ENCODE measurements around the gene MPZL2.
"Not testable (repeated sequence)": the region's sequence is repeated elsewhere in the genome, so short reads cannot be mapped to it uniquely, and the experiment has no call there.

MPZL2 gene

GRCh38 chr11:118310781-118311485, 46.8 kb upstream of the MPZL2 start:
- H3K36me3 ChIP-seq (ENCODE audit: low read depth): no peaks in the 10 kb centered on the region
- H3K27me3 ChIP-seq (ENCODE audit: insufficient read depth, poor library complexity, severe bottlenecking): no peaks in the 10 kb centered on the region
- DNase-seq (ENCODE audit: low spot score) (no peak), ATAC-seq (ENCODE audit: low read depth) (no peak)
- no peak overlapping the region for H3K27ac ChIP-seq (ENCODE audit: poor library complexity, severe bottlenecking)
- no peak overlapping the region for H3K4me3 ChIP-seq (ENCODE audit: severe bottlenecking)
- no peaks in the 10 kb centered on the region for H3K4me1 ChIP-seq (ENCODE audit: insufficient read depth, poor library complexity, severe bottlenecking)
- no peaks in the 10 kb centered on the region for H3K9me3 ChIP-seq (ENCODE audit: severe bottlenecking)
- no peak for TF ChIP-seq CTCF (IDR thresholded peaks at IDR 0.05; ENCODE audit: poor library complexity, severe bottlenecking)

GRCh38 chr11:118310271-118310670, 46.2 kb upstream of the MPZL2 start:
- ATAC-seq (ENCODE audit: low read depth): no peak

GRCh38 chr11:118308995-118309528, 45.0 kb upstream of the MPZL2 start:
- not testable (repeated sequence) for H3K27me3 ChIP-seq (ENCODE audit: insufficient read depth, poor library complexity, severe bottlenecking); H3K36me3 ChIP-seq (ENCODE audit: low read depth); ATAC-seq (ENCODE audit: low read depth); H3K27ac ChIP-seq (ENCODE audit: poor library complexity, severe bottlenecking); H3K9me3 ChIP-seq (ENCODE audit: severe bottlenecking); DNase-seq (ENCODE audit: low spot score); H3K4me1 ChIP-seq (ENCODE audit: insufficient read depth, poor library complexity, severe bottlenecking); H3K4me3 ChIP-seq (ENCODE audit: severe bottlenecking)

More at GRCh38 chr11:118310271-118310670, 46.2 kb upstream of the MPZL2 start:
- Histone ChIP-seq H3K4me1 (ENCODE audit: insufficient read depth, poor library complexity, severe bottlenecking) (no peaks in the 10 kb centered on the region), H3K27me3 (ENCODE audit: insufficient read depth, poor library complexity, severe bottlenecking) (no peaks in the 10 kb centered on the region), H3K4me3 (ENCODE audit: severe bottlenecking) (no peak overlapping the region), H3K9me3 (ENCODE audit: severe bottlenecking) (no peaks in the 10 kb centered on the region), H3K36me3 (ENCODE audit: low read depth) (no peaks in the 10 kb centered on the region), H3K27ac (ENCODE audit: poor library complexity, severe bottlenecking) (no peak overlapping the region)
- no peak for TF ChIP-seq CTCF (IDR thresholded peaks at IDR 0.05; ENCODE audit: poor library complexity, severe bottlenecking)
- no peak for DNase-seq (ENCODE audit: low spot score)

GRCh38 chr11:118306556-118306955, 42.5 kb upstream of the MPZL2 start:
- ATAC-seq (ENCODE audit: low read depth) (no peak), DNase-seq (ENCODE audit: low spot score) (no peak)
- no peaks in the 10 kb centered on the region for H3K9me3 ChIP-seq (ENCODE audit: severe bottlenecking)
- no peaks in the 10 kb centered on the region for H3K4me1 ChIP-seq (ENCODE audit: insufficient read depth, poor library complexity, severe bottlenecking)
- H3K4me3 ChIP-seq (ENCODE audit: severe bottlenecking): no peak overlapping the region
- no peaks in the 10 kb centered on the region for H3K27me3 ChIP-seq (ENCODE audit: insufficient read depth, poor library complexity, severe bottlenecking)
- H3K27ac ChIP-seq (ENCODE audit: poor library complexity, severe bottlenecking): no peak overlapping the region
- no peaks in the 10 kb centered on the region for H3K36me3 ChIP-seq (ENCODE audit: low read depth)
- TF ChIP-seq CTCF (IDR thresholded peaks at IDR 0.05; ENCODE audit: poor library complexity, severe bottlenecking): no peak

- no peaks in the 10 kb centered on the region for H3K36me3 ChIP-seq (ENCODE audit: low read depth)
- TF ChIP-seq CTCF (IDR thresholded peaks at IDR 0.05; ENCODE audit: poor library complexity, severe bottlenecking): no peak
- no peaks in the 10 kb centered on the region for H3K4me1 ChIP-seq (ENCODE audit: insufficient read depth, poor library complexity, severe bottlenecking)
- no peak overlapping the region for H3K27ac ChIP-seq (ENCODE audit: poor library complexity, severe bottlenecking)
- DNase-seq (ENCODE audit: low spot score) (no peak), ATAC-seq (ENCODE audit: low read depth) (no peak)
- H3K9me3 ChIP-seq (ENCODE audit: severe bottlenecking): no peaks in the 10 kb centered on the region
- no peak overlapping the region for H3K4me3 ChIP-seq (ENCODE audit: severe bottlenecking)
- H3K27me3 ChIP-seq (ENCODE audit: insufficient read depth, poor library complexity, severe bottlenecking): no peaks in the 10 kb centered on the region
Observed at GRCh38 chr11:118305726-118306125, 41.6 kb upstream of the MPZL2 start.

Measured in RWPE2 (cell line).